ENCODE data around the gene TRIO. TPM values are rescaled to one million over a fixed set of nuclear protein-coding genes. Genes with fewer than 3 reads are reported as not detected.

Gene TRIO
- 40.0 and 40.2 TPM in 2 replicates for total RNA-seq

DNA sequence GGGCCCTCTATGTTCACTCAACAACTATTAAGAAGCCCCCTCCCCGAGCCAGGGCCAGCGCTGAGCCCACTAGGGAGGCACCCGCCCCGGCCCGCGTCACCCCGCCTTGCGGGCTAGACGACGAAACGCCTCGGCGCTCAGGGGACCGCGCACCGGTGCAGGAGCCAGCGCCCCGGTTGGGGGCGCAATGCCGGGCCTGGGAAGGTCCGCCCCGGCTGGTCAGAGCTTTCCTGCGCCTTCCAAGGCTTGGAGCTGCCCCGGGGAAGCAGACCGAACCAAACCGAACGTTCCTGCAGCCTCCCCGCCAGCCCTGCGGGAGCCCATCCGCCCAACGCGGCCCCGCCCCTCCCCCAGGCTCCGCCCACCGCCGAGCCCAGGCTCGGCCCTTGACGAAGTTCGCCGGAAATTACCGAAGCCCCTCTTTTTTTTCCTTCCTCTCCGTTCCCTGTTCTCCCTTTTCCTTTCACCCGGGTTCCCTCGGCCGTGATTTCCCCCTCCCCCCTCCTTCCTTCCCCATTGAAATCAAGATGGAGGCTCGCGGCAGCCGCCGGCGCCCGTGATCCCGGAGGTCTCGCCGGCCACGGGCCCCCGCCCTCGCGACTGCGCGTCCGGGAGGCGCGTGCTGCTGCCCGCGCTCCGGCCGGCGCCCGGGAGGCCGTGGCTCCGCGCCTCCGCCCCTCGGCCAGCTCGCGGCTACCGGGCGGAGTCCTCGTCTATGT is at the start of gene TRIO:
Gene TRIO, plus strand, starts transcription at position 516 of the 719 bp plus-strand sequence. CDS start 384 bp downstream, outside the sequence.

Other genes with a start within 250 kb of the TRIO start
- gene DNAH5, start 198.7 kb upstream of the TRIO start, total RNA-seq: 0.23 and 0.38 TPM in 2 replicates

Data from hair follicular keratinocyte (primary cell).